Fibroblast of pulmonary artery (primary cell): ENCODE measurements around the gene CCDC88C.

Experiments
- DNase-seq: peaks from one replicate; pipeline ENCODE4 v3.0.0-alpha.2; 2010; ENCODE audit warnings: low read depth
- H3K4me3 ChIP-seq: replicated peaks from 2 replicates; pipeline ENCODE4 v1.5.1; 2011; ENCODE audit warnings: low read depth, mild to moderate bottlenecking, control low read depth, low read length, moderate library complexity
- CTCF ChIP-seq: IDR thresholded peaks from 2 replicates; pipeline ENCODE4 v1.5.1; 2011; ENCODE audit warnings: mild to moderate bottlenecking, control low read depth, low read length, inconsistent platforms; ENCODE audit errors: missing control alignments

The CCDC88C gene

GRCh38 chr14:91282954-91283645 lies 134.5 kb downstream of the CCDC88C start:
- no peak overlapping the region for H3K4me3 ChIP-seq
- no peak for TF ChIP-seq CTCF
- DNase-seq, result no peak

- no peak overlapping the region for H3K4me3 ChIP-seq
- no peak for TF ChIP-seq CTCF
- no peak for DNase-seq
Observed at GRCh38 chr14:91281346-91281745, 136.3 kb downstream of the CCDC88C start.

- no peak for DNase-seq
- no peak for TF ChIP-seq CTCF
- H3K4me3 ChIP-seq, result no peak overlapping the region
Observed at GRCh38 chr14:91280129-91280528, 137.5 kb downstream of the CCDC88C start.

- TF ChIP-seq CTCF, result no peak
- no peak for DNase-seq
Observed at GRCh38 chr14:91279354-91279753, 138.3 kb downstream of the CCDC88C start.

GRCh38 chr14:91278383-91278715 lies 139.3 kb downstream of the CCDC88C start:
- no peak for TF ChIP-seq CTCF
- DNase-seq, result no peak
- H3K4me3 ChIP-seq, result no peak overlapping the region

More at GRCh38 chr14:91279354-91279753, 138.3 kb downstream of the CCDC88C start:
- no peak overlapping the region for H3K4me3 ChIP-seq

- TF ChIP-seq CTCF, result no peak
- no peak for DNase-seq
- H3K4me3 ChIP-seq, result no peak overlapping the region
Observed at GRCh38 chr14:91277546-91278382, 139.9 kb downstream of the CCDC88C start.

- no peak for TF ChIP-seq CTCF
Observed at GRCh38 chr14:91274796-91275195, 142.8 kb downstream of the CCDC88C start.

More at GRCh38 chr14:91274796-91275195, 142.8 kb downstream of the CCDC88C start:
- no peak for DNase-seq
- H3K4me3 ChIP-seq, result no peak overlapping the region
